Measurements from ENCODE around the gene FAM124A.

DNA sequence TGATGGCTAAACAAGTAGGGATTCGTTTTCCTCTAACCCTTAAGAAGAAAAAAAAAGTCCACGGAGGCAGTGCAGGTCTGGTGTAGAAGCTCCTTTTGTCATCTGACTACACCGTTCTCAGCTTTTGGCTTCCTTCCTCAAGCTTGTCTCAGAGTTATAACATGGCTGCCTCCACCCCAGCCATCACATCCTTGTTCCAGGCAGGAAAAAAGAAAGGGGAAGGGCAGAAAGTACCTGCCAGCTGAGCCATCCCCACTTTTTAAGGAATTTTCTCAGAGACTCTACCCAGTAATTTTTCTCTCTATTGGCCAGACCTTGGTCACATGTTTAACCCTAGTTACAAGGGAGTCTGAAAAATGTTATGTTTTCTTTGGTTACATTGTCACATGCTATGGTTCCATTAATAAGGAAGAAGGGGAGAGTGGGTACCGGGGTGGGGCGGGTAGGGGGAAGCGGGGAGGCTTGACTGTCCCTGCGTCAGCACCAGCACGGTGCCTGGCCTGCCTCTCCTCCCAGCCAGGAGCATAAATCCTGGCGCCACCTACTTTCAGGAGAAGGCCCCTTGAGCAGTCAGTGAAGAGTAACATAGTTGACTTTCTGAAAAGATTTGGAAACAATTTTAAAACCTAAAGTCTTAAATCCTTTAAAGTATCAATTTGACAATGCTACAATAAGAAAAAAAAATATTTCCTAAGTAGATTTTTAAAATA, 11.1 kb downstream of the FAM124A start:
- TF ChIP-seq CTCF (IDR thresholded peaks at IDR 0.05): no peak
- TF ChIP-seq POLR2A (IDR thresholded peaks at IDR 0.05): no peak
